ENCODE results near the gene EBF3. TPM values are rescaled to one million over a fixed set of nuclear protein-coding genes. Genes with fewer than 3 reads are reported as not detected.

Gene EBF3
- total RNA-seq, 1 donor from 2014 or later = 6.2 TPM

DNA sequence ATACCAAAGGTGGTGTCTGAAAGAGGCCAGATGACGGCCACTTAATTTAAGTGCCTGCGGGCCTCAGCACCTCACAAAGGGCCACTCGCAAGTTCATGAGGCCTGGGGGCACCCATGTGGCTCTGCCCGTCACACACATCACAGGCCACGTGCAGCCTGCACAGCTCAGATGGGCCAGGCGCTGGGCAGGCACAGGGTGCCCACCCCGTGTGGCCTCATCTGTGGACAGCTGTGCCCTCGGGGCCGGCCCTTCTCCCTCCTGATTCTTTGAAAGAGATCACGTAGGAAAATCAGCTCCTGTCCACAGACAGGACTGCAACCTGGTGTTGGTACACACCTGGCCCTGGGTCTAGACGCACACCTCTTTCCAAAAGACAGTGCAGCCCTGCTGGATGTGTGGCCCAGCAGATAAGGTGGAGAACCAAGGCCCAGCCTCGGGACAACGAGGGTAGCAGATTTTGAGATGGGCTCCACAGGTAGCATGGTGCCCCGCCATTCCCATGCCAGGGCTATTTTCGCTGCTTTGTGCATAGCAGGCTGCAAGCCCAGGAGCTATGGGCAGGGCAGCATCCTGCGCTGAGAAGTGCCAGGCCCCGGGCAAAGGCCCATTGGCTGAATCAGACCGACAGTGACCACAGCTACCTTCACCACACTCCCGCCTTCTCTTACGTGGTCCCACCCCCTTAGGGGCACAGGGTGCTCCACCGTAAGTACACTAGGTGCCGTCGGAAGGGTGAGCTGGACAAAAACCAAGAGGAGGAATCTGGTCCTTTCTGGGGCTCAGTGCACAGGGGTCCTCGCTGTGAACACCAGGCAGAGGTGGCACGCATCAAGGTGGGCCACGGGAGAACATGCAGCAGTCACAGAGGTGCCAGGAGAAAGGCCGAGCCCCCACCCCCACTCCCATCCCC, 124.5 kb downstream of the EBF3 start:
- H3K36me3 ChIP-seq = peaks cover 67% of the 10 kb centered on the region
- no peak for DNase-seq
- H3K9me3 ChIP-seq (replicated peaks) = no peaks in the 10 kb centered on the region

GRCh38 chr10:129838794-129839193, 125.3 kb downstream of the EBF3 start:
- H3K9me3 ChIP-seq (replicated peaks) = no peaks in the 10 kb centered on the region
- intact Hi-C loops (cut with micrococcal nuclease) = no loop called here
- DNase-seq = no peak
- H3K4me3 ChIP-seq = no peak overlapping the region
- no peaks in the 10 kb centered on the region for H3K27me3 ChIP-seq (ENCODE audit: low read depth)
- H3K4me1 ChIP-seq = no peaks in the 10 kb centered on the region
- H3K27ac ChIP-seq (replicated peaks) = no peak overlapping the region
- H3K36me3 ChIP-seq = peaks cover 59% of the 10 kb centered on the region
- TF ChIP-seq, protein P1, sequence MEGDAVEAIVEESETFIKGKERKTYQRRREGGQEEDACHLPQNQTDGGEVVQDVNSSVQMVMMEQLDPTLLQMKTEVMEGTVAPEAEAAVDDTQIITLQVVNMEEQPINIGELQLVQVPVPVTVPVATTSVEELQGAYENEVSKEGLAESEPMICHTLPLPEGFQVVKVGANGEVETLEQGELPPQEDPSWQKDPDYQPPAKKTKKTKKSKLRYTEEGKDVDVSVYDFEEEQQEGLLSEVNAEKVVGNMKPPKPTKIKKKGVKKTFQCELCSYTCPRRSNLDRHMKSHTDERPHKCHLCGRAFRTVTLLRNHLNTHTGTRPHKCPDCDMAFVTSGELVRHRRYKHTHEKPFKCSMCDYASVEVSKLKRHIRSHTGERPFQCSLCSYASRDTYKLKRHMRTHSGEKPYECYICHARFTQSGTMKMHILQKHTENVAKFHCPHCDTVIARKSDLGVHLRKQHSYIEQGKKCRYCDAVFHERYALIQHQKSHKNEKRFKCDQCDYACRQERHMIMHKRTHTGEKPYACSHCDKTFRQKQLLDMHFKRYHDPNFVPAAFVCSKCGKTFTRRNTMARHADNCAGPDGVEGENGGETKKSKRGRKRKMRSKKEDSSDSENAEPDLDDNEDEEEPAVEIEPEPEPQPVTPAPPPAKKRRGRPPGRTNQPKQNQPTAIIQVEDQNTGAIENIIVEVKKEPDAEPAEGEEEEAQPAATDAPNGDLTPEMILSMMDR (IDR thresholded peaks at IDR 0.05; ENCODE audit: borderline replicate concordance) = no peak

More for the DNA sequence above, 124.5 kb downstream of the EBF3 start:
- H3K27me3 ChIP-seq (ENCODE audit: low read depth) = no peaks in the 10 kb centered on the region
- intact Hi-C loops (cut with micrococcal nuclease) = no loop called here
- TF ChIP-seq, protein P1 (IDR thresholded peaks at IDR 0.05; ENCODE audit: borderline replicate concordance) = no peak
- no peak overlapping the region for H3K27ac ChIP-seq (replicated peaks)
- H3K4me3 ChIP-seq = no peak overlapping the region
- H3K4me1 ChIP-seq = no peaks in the 10 kb centered on the region

GRCh38 chr10:129837909-129838582, 126.0 kb downstream of the EBF3 start:
- peaks cover 3% of the 10 kb centered on the region for H3K27me3 ChIP-seq (ENCODE audit: low read depth)
- intact Hi-C loops (cut with micrococcal nuclease) = no loop called here
- H3K4me3 ChIP-seq = no peak overlapping the region
- no peaks in the 10 kb centered on the region for H3K4me1 ChIP-seq
- H3K27ac ChIP-seq (replicated peaks) = no peak overlapping the region
- TF ChIP-seq, protein P1 (IDR thresholded peaks at IDR 0.05; ENCODE audit: borderline replicate concordance) = no peak
- no peak for DNase-seq
- peaks cover 53% of the 10 kb centered on the region for H3K36me3 ChIP-seq
- H3K9me3 ChIP-seq (replicated peaks) = no peaks in the 10 kb centered on the region

DNA sequence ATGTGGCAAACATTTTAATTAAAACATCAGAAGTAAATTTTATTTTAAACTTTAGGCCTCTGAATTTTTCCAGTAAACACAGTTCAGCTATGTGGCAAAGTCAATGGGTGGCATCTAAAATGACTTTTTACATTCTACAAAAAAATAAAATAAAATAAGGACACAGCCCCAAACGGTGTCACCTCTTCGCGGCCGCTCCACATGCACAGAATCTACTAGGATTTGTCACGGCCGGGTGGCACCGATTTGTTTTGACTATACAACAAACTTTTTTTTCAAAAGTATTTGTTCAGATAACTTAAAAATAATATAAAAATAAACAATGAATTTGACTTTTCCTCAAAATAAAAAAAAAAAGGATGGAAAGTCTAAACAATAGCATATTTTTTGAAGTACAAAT, 127.8 kb downstream of the EBF3 start:
- TF ChIP-seq, protein P1 (IDR thresholded peaks at IDR 0.05; ENCODE audit: borderline replicate concordance) = no peak
- peaks cover 5% of the 10 kb centered on the region for H3K27me3 ChIP-seq (ENCODE audit: low read depth)
- no peaks in the 10 kb centered on the region for H3K4me1 ChIP-seq
- no peaks in the 10 kb centered on the region for H3K9me3 ChIP-seq (replicated peaks)
- H3K36me3 ChIP-seq = peaks cover 37% of the 10 kb centered on the region
- DNase-seq = no peak
- H3K4me3 ChIP-seq = no peak overlapping the region
- intact Hi-C loops (cut with micrococcal nuclease) = no loop called here
- H3K27ac ChIP-seq (replicated peaks) = no peak overlapping the region

GRCh38 chr10:129833994-129834739, 129.9 kb downstream of the EBF3 start:
- no peaks in the 10 kb centered on the region for H3K4me1 ChIP-seq
- TF ChIP-seq, protein P1 (IDR thresholded peaks at IDR 0.05; ENCODE audit: borderline replicate concordance) = no peak
- no peak for DNase-seq
- H3K27me3 ChIP-seq (ENCODE audit: low read depth) = peaks cover 5% of the 10 kb centered on the region
- intact Hi-C loops (cut with micrococcal nuclease) = no loop called here
- H3K9me3 ChIP-seq (replicated peaks) = no peaks in the 10 kb centered on the region
- H3K4me3 ChIP-seq = no peak overlapping the region
- H3K36me3 ChIP-seq = peaks cover 17% of the 10 kb centered on the region
- H3K27ac ChIP-seq (replicated peaks) = no peak overlapping the region

All from left ventricle myocardium inferior (tissue), 1 donor.